OCI-LY7 (cell line): ENCODE measurements around the gene HERC2. TPM values are rescaled to one million over a fixed set of nuclear protein-coding genes. Genes with fewer than 3 reads are reported as not detected.

Experiments
- BruUV-seq: library from RNA; stranded (reverse); fragments of 400-500 nt; replicated peaks from 2 replicates; lab custom pipeline; 2021; lab: Mats Ljungman, UMichigan
- CTCF ChIA-PET: fragments of 300-600 bp; sonication (Branson Sonifier 250); formaldehyde crosslinking; loops from one replicate; lab custom pipeline; 2022; ENCODE audit warnings: antibody characterized with exemption; ENCODE audit not compliant: unreplicated experiment; lab: Charles Lee
- POLR2A ChIA-PET: fragments of 300-600 bp; sonication (Branson Sonifier 250); formaldehyde crosslinking; loops from one replicate; lab custom pipeline; 2022; ENCODE audit warnings: antibody characterized with exemption; lab: Charles Lee
- DNase-seq: peaks from one replicate; pipeline ENCODE4 v3.0.0-alpha.2; 2015; ENCODE audit warnings: low spot score
- H2AFZ ChIP-seq: fragments of 200-600 bp; sonication (generic), shearing (Covaris generic); 2 replicates; pipeline ENCODE4 v1.6.1; 2014; ENCODE audit warnings: mild to moderate bottlenecking, antibody characterized with exemption, low read length, moderate library complexity
- H3K27ac ChIP-seq: fragments of 200-600 bp; sonication (generic); 2 replicates; pipeline ENCODE4 v1.5.1; 2014; ENCODE audit warnings: mixed run types, low read depth, mild to moderate bottlenecking, moderate library complexity, low read length, inconsistent platforms; ENCODE audit not compliant: poor library complexity, severe bottlenecking
- H3K36me3 ChIP-seq: fragments of 200-600 bp; sonication (generic); 2 replicates; pipeline ENCODE4 v1.6.1; 2014; ENCODE audit warnings: mild to moderate bottlenecking, antibody characterized with exemption, low read length, moderate library complexity, mixed read lengths; ENCODE audit not compliant: insufficient read depth
- H3K4me1 ChIP-seq: fragments of 200-600 bp; sonication (generic); 2 replicates; pipeline ENCODE4 v1.5.1; 2014; ENCODE audit warnings: mild to moderate bottlenecking, low read length; ENCODE audit not compliant: insufficient read depth, poor library complexity, severe bottlenecking
- H3K4me2 ChIP-seq: fragments of 200-600 bp; sonication (generic); 2 replicates; pipeline ENCODE4 v1.6.1; 2014; ENCODE audit warnings: mild to moderate bottlenecking, low read length
- H3K4me3 ChIP-seq: fragments of 200-600 bp; sonication (generic); 2 replicates; pipeline ENCODE4 v1.5.1; 2014; ENCODE audit warnings: mild to moderate bottlenecking, low read depth, low read length; ENCODE audit not compliant: poor library complexity, severe bottlenecking
- H3K79me2 ChIP-seq: fragments of 200-600 bp; sonication (generic); 2 replicates; pipeline ENCODE4 v1.6.1; 2016; ENCODE audit warnings: low read depth, mild to moderate bottlenecking, low read length, moderate library complexity, mixed read lengths; ENCODE audit not compliant: insufficient read depth
- H3K9me2 ChIP-seq: fragments of 200-600 bp; sonication (generic); 2 replicates; pipeline ENCODE4 v1.6.1; 2016; ENCODE audit warnings: mild to moderate bottlenecking, low read length, mixed read lengths; ENCODE audit not compliant: insufficient read depth
- H3K9me3 ChIP-seq: fragments of 200-600 bp; sonication (generic); 2 replicates; pipeline ENCODE4 v1.6.1; 2014; ENCODE audit warnings: mild to moderate bottlenecking, mixed run types, low read length, mixed read lengths
- H4K20me1 ChIP-seq: fragments of 200-600 bp; sonication (generic); 2 replicates; pipeline ENCODE4 v1.6.1; 2014; ENCODE audit warnings: mild to moderate bottlenecking, antibody characterized with exemption, low read length, moderate library complexity, mixed read lengths; ENCODE audit not compliant: insufficient read depth
- EZH2phosphoT487 ChIP-seq: fragments of 200-600 bp; sonication (generic); IDR thresholded peaks from 2 replicates; pipeline ENCODE4 v1.6.1; 2018; ENCODE audit warnings: low read depth, borderline replicate concordance, mild to moderate bottlenecking, mixed run types, antibody characterized with exemption, low read length, moderate library complexity, mixed read lengths
- intact Hi-C: fragments of 100-400 bp; cut with micrococcal nuclease; formaldehyde crosslinking; loops from one replicate; pipeline ENCODE4 v1.10.0; 2022; ENCODE audit not compliant: unreplicated experiment
- total RNA-seq, 2 experiments: library from RNA; depleted of rRNA in 1 of 2; stranded (reverse); fragments of >200 nt in 1 of 2; shearing (Covaris generic) in 1 of 2; gene quantifications; 2 replicates each; pipeline ENCODE4 v1.2.3, GENCODE V29; 2014 to 2022
- TF ChIP-seq, protein P1 (sequence below): fragments of 200-600 bp; sonication (generic); conservative IDR thresholded peaks from 2 replicates; pipeline ENCODE4 v1.5.1; 2014; ENCODE audit warnings: mild to moderate bottlenecking, antibody characterized with exemption, low read length, moderate library complexity, mixed read lengths

HERC2 gene
- total RNA-seq, 2 experiments from 2014 or later: 55.5 to 94.0 TPM

DNA sequence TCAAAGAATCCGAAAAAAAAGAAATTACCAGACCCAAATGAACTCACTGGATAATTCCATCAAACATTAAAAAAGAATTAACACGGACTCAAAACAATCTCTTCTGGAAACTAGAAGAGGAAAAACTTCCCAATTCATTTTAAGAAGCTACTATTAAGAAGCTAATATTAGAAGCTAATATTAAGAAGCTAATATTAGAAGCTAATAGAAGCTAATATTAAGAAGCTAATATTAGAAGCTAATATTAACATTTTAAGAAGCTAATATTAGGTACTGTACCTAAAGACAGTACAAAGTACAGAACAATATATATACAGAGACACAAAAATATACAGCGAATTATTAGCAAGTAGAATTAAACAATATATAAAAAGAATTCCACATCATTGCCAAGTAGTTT is 35.9 kb downstream of the HERC2 start:
- no peak for DNase-seq
- ChIA-PET CTCF (no interaction called here), POLR2A (no interaction called here)
- Histone ChIP-seq H4K20me1 (no peaks in the 10 kb centered on the region), H2AFZ (no peak overlapping the region), H3K36me3 (peaks cover 51% of the 10 kb centered on the region), H3K4me2 (no peak overlapping the region), H3K9me2 (no peaks in the 10 kb centered on the region), H3K4me1 (peaks cover 20% of the 10 kb centered on the region), H3K9me3 (peaks cover 15% of the 10 kb centered on the region), H3K27ac (no peak overlapping the region), H3K79me2 (peaks cover 22% of the 10 kb centered on the region; the same call in 1 of the 2 replicates), H3K4me3 (no peak overlapping the region)
- no TSS peak for BruUV-seq
- TF ChIP-seq, protein P1, sequence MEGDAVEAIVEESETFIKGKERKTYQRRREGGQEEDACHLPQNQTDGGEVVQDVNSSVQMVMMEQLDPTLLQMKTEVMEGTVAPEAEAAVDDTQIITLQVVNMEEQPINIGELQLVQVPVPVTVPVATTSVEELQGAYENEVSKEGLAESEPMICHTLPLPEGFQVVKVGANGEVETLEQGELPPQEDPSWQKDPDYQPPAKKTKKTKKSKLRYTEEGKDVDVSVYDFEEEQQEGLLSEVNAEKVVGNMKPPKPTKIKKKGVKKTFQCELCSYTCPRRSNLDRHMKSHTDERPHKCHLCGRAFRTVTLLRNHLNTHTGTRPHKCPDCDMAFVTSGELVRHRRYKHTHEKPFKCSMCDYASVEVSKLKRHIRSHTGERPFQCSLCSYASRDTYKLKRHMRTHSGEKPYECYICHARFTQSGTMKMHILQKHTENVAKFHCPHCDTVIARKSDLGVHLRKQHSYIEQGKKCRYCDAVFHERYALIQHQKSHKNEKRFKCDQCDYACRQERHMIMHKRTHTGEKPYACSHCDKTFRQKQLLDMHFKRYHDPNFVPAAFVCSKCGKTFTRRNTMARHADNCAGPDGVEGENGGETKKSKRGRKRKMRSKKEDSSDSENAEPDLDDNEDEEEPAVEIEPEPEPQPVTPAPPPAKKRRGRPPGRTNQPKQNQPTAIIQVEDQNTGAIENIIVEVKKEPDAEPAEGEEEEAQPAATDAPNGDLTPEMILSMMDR: no peak
- TF ChIP-seq EZH2phosphoT487: no peak
- intact Hi-C loops: no loop called here

- no peak overlapping the region for H2AFZ ChIP-seq
- H3K4me1 ChIP-seq: peaks cover 4% of the 10 kb centered on the region
- peaks cover 60% of the 10 kb centered on the region for H3K36me3 ChIP-seq
- peaks cover 22% of the 10 kb centered on the region; the same call in 1 of the 2 replicates for H3K79me2 ChIP-seq
- H3K9me2 ChIP-seq: no peaks in the 10 kb centered on the region
- ChIA-PET CTCF (no interaction called here), POLR2A (interaction anchor here (0.7 kb wide), 1 partner anchor 430 kb away, joined by 3 read pairs; no protein-coding TSS in a partner anchor)
- H3K9me3 ChIP-seq: no peaks in the 10 kb centered on the region
- TF ChIP-seq, protein P1: no peak
- no peak for TF ChIP-seq EZH2phosphoT487
- no peak for DNase-seq
- intact Hi-C loops: no loop called here
- BruUV-seq: no TSS peak
- H3K4me2 ChIP-seq: no peak overlapping the region
- no peak overlapping the region for H3K4me3 ChIP-seq
- no peak overlapping the region for H3K27ac ChIP-seq
- H4K20me1 ChIP-seq: no peaks in the 10 kb centered on the region
Measured at GRCh38 chr15:28281876-28282275, 40.1 kb downstream of the HERC2 start.

GRCh38 chr15:28274635-28275034 is 47.3 kb downstream of the HERC2 start:
- TF ChIP-seq EZH2phosphoT487: no peak
- TF ChIP-seq, protein P1: no peak
- Histone ChIP-seq H3K36me3 (peaks cover 56% of the 10 kb centered on the region), H3K9me3 (no peaks in the 10 kb centered on the region), H3K79me2 (no peaks in the 10 kb centered on the region), H3K4me3 (no peak overlapping the region), H3K4me1 (no peaks in the 10 kb centered on the region), H3K4me2 (no peak overlapping the region), H3K9me2 (no peaks in the 10 kb centered on the region), H2AFZ (no peak overlapping the region), H3K27ac (no peak overlapping the region), H4K20me1 (no peaks in the 10 kb centered on the region)
- intact Hi-C loops: no loop called here
- no TSS peak for BruUV-seq
- no peak for DNase-seq
- ChIA-PET CTCF (no interaction called here), POLR2A (no interaction called here)
